Activated T-helper 17 cell treated with anti-CD3 and anti-CD28 coated beads, Interleukin-2, amount 50 U/mL, for 72 hours (primary cell): ENCODE measurements around the gene PADI4. TPM values are rescaled to one million over a fixed set of nuclear protein-coding genes. Genes with fewer than 3 reads are reported as not detected.
A peak's percentile ranks its signal among the peaks of the same experiment; 100 is the strongest.

ENCODE experiments used
- ATAC-seq: fragments of 150-1000 bp; cut with Tn5 transposase; replicated peaks from 2 replicates; pipeline ENCODE4 v1.10.0; 2021; ENCODE audit warnings: mild to moderate bottlenecking, moderate library complexity
- H3K27ac Mint-ChIP-seq: one replicate; pipeline ENCODE4 v1.8.0; 2022; ENCODE audit warnings: mixed read lengths
- H3K27me3 Mint-ChIP-seq: one replicate; pipeline ENCODE4 v1.8.0; 2022; ENCODE audit warnings: mixed read lengths
- H3K36me3 Mint-ChIP-seq: one replicate; pipeline ENCODE4 v1.8.0; 2022; ENCODE audit warnings: low read depth, mild to moderate bottlenecking, mixed read lengths
- H3K4me1 Mint-ChIP-seq: one replicate; pipeline ENCODE4 v1.8.0; 2022; ENCODE audit warnings: mixed read lengths
- H3K4me3 Mint-ChIP-seq: one replicate; pipeline ENCODE4 v1.8.0; 2022; ENCODE audit warnings: mild to moderate bottlenecking, mixed read lengths
- H3K9me3 Mint-ChIP-seq: one replicate; pipeline ENCODE4 v1.8.0; 2022; ENCODE audit warnings: mixed read lengths
- total RNA-seq, 2 donors: library from RNA; stranded (reverse); gene quantifications; one replicate each; pipeline ENCODE4 v1.2.3, GENCODE V29; 2022

The PADI4 gene
- total RNA-seq, 2 donors from 2014 or later, result 0.19 TPM; not detected in 1

DNA sequence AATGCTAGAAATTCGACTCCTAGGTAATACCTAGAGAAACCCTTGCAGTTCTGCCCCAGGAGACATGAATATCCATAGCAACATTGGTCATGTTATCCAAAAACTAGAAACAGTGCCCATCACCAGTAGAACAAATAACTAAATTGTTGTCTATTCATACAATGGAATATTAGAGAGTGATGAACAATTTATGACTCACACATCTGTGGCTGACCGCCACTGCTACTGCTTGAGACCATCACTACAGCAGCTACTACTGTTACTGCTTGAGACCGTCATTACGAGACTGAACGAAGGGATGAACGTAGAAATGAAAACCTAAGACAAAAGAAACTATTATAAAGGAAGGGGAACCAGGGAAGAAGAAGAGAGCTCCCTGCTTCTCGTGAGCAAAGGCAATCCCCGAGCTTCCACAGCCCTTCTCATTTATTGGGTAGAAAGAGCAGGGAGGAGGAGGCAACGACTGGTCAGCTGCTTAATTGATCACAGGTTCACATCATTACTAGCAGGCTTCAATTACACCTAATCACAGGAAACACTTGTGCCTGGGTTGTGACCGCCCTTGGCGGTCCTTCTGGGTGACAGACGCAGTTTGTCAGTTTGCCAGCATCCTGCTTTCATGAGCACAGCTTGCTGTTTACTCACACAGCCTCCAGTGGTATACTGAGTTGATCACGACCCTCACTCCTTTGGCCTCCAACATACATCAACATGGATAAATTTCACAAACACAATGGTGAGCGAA, 14.1 kb upstream of the PADI4 start:
- H3K36me3 Mint-ChIP-seq, result no peaks in the 10 kb centered on the region
- no peak for ATAC-seq
- no peaks in the 10 kb centered on the region for H3K4me1 Mint-ChIP-seq
- no peak overlapping the region for H3K4me3 Mint-ChIP-seq
- H3K9me3 Mint-ChIP-seq, result no peaks in the 10 kb centered on the region
- H3K27me3 Mint-ChIP-seq, result peaks cover 23% of the 10 kb centered on the region
- H3K27ac Mint-ChIP-seq, result no peak overlapping the region

DNA sequence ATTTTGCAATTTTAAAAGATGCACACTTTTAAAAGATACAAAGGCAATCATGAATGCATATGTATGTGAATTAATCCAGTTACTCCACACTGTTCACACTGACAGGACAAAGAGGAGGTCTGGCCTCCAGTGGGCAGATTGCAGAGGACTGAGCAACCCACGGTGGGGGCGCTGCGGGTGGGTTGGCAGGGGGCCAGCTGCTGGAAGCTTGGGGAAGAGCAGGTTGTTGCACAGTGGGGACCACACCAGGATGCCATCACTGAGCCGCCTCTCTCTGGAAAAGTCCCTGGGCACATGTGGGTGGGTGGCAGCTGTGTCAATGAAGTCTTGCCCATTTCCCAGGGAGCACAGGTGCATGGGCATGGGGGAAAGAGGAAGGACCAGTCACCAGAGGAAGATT, 12.7 kb upstream of the PADI4 start:
- Mint-ChIP-seq H3K27ac (no peak overlapping the region), H3K27me3 (peaks cover 23% of the 10 kb centered on the region), H3K9me3 (no peaks in the 10 kb centered on the region), H3K4me3 (no peak overlapping the region), H3K4me1 (no peaks in the 10 kb centered on the region), H3K36me3 (no peaks in the 10 kb centered on the region)
- no peak for ATAC-seq

DNA sequence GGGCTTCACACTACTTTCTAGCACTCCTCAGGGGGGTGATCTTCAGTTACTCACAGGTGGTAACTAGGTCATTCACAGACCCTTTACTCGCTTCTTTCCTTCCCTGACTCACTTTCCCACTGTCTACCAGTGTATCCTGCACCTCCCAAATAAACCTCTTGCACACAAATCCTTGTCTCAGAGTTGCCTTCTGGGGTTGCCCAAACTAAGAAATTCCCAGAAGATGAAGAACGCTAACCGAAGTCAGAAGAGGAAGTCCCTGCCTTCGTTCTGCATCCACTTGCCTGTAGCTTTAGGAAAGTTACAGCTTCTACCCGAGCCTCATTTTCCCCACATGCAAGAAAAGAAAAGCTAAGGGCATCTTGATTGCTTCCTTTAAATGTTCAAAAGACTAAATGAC, 11.9 kb upstream of the PADI4 start:
- no peak for ATAC-seq
- H3K27ac Mint-ChIP-seq, result no peak overlapping the region
- no peak overlapping the region for H3K4me3 Mint-ChIP-seq
- peaks cover 18% of the 10 kb centered on the region for H3K27me3 Mint-ChIP-seq
- no peaks in the 10 kb centered on the region for H3K9me3 Mint-ChIP-seq
- no peaks in the 10 kb centered on the region for H3K4me1 Mint-ChIP-seq
- H3K36me3 Mint-ChIP-seq, result no peaks in the 10 kb centered on the region

DNA sequence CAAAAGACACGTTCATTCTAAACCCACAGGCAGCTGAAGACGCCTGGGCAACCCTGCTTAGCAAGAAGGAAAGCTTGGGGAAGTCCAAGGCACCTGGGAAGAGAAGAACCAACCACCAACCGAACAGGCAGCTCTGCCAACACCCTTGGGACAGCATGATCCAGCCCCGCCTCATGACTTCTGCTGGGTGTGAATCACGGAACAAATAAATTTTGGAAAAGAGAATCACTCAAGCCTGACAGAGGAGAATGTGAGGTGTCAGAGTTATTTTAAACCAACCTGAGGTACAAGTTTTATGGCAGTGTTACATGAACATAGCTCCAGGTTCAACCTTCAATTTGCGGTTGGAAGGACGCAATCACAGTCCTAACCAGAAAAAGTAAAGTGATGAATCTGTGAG, 10.0 kb upstream of the PADI4 start:
- peaks cover 17% of the 10 kb centered on the region for H3K27me3 Mint-ChIP-seq
- ATAC-seq, result no peak
- H3K9me3 Mint-ChIP-seq, result peaks cover 9% of the 10 kb centered on the region
- no peaks in the 10 kb centered on the region for H3K36me3 Mint-ChIP-seq
- no peak overlapping the region for H3K27ac Mint-ChIP-seq
- no peaks in the 10 kb centered on the region for H3K4me1 Mint-ChIP-seq
- no peak overlapping the region for H3K4me3 Mint-ChIP-seq

DNA sequence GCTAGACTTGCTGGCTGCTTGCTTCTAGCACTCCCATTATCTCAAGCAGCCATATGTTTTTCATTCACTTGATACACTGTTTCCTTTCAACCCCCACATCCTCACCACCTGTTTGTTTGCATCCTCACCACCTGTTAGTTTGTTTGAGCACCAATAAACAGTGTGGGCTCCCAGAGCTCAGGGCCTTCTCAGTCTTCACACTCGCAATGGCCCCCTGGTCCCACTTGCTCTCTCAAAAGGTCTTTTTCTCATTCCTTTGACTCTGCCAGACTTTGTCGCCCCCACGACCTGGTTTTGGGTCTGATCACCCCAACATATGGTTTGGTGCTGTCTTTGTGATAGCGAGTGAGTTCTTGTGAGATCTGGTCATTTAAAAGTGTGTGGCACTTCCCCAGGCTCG, 6.2 kb upstream of the PADI4 start:
- no peak for ATAC-seq
- no peak overlapping the region for H3K27ac Mint-ChIP-seq
- H3K36me3 Mint-ChIP-seq, result no peaks in the 10 kb centered on the region
- H3K27me3 Mint-ChIP-seq, result peaks cover 13% of the 10 kb centered on the region
- no peaks in the 10 kb centered on the region for H3K4me1 Mint-ChIP-seq
- H3K4me3 Mint-ChIP-seq, result no peak overlapping the region
- H3K9me3 Mint-ChIP-seq, result peaks cover 10% of the 10 kb centered on the region

DNA sequence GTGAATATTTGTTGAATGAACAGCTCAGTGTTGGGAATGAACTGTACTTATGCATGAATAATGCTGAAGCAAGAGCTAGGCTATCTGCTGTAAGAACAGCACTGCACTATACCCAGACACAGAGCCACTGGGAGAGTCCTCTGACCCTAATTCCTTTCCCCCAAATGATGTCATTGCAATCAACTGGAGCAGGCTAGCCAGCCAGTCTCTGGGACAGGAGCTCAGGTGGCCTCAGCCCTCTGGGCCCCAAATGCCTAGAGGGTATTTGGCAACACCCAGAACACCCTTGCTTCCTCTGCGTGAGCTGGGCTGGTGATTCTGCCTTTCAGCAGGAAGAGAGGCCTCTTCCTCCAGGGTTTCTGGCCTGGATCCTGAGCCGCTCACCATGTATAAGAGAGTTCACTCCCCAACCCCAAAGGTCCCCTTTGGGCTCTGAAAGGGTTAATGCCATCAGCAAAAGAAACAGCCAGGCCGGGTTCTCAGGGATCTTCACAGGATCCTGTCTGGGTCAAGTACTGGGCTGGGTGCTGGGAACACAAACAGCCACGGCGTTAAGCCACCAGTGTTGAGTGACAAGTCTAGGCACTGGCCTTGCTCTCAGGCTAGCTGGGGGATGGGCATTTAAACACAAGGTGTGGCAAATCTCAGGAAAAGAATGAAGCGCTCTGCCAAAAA, 3.7 kb upstream of the PADI4 start:
- Mint-ChIP-seq H3K27ac (no peak overlapping the region), H3K36me3 (no peaks in the 10 kb centered on the region), H3K27me3 (peaks cover 24% of the 10 kb centered on the region), H3K4me1 (no peaks in the 10 kb centered on the region), H3K4me3 (no peak overlapping the region), H3K9me3 (peaks cover 10% of the 10 kb centered on the region)
- no peak for ATAC-seq

DNA sequence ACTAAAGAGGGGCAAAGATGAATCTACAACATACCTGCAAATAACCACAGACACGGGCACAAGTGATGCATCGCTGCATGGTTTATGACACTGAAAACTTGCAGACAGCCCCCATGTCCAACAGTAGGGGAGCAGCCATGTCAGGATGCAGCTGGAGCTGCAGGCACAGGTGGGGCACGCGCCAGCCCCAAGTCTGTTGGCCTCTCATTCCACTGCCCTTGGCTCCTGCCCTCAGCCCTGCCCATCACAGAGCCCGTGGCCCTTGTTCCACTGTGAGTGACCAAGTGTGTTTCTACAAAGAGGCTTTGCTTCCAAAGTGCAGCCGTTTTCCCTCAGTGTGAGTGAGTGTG, 3.2 kb upstream of the PADI4 start:
- H3K4me1 Mint-ChIP-seq, result no peaks in the 10 kb centered on the region
- peaks cover 29% of the 10 kb centered on the region for H3K27me3 Mint-ChIP-seq
- no peak overlapping the region for H3K27ac Mint-ChIP-seq
- ATAC-seq, result no peak
- no peaks in the 10 kb centered on the region for H3K36me3 Mint-ChIP-seq
- no peak overlapping the region for H3K4me3 Mint-ChIP-seq
- peaks cover 10% of the 10 kb centered on the region for H3K9me3 Mint-ChIP-seq

DNA sequence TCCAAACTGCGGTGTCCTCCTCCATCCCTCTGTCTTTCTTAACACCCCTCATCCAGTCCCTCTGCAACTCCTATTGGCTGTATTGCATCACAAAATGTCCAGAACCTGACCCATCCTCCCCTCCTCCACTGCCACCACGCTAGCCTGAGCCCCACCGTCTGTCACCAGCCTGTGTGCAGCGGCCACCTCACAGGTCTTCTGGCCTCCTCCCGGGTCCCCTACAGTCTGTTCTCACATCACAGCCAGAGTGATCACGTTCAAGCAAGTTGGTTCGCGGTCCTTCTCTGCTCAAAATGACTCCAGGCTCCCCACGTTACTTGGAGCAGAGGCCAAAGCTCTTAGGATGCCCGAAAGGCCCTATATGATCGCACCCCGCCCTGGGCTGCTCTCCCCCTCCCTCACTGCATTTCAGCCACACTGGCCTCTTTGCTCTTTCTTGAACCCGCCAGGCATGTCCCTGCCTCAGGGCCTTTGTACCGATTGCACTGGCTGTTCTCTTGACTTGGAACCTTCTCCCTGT, 2.4 kb upstream of the PADI4 start:
- no peak overlapping the region for H3K27ac Mint-ChIP-seq
- H3K27me3 Mint-ChIP-seq, result peaks cover 36% of the 10 kb centered on the region
- H3K4me3 Mint-ChIP-seq, result no peak overlapping the region
- no peaks in the 10 kb centered on the region for H3K4me1 Mint-ChIP-seq
- no peaks in the 10 kb centered on the region for H3K36me3 Mint-ChIP-seq
- ATAC-seq, result no peak
- H3K9me3 Mint-ChIP-seq, result peaks cover 10% of the 10 kb centered on the region

DNA sequence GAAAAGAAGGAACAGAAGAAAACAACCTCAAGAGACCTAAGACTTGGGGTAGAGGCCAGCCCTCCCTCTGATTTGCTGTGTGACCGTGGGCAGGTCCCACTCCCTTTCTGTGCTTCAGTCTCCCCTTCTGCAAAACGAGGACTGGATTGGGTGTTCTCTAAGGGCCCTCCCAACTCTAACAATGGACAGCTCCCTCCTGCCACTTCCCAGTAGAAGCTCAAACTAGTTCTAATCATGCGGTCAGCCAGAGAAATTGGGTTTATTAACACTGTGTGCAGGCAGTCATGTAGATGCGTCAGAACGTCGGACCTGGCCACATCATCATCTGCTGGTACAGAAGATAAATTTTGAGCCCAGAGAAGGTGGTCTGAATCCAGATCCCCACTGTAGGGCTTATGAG, 1.6 kb upstream of the PADI4 start:
- H3K4me1 Mint-ChIP-seq, result no peaks in the 10 kb centered on the region
- peaks cover 36% of the 10 kb centered on the region for H3K27me3 Mint-ChIP-seq
- H3K9me3 Mint-ChIP-seq, result peaks cover 10% of the 10 kb centered on the region
- no peak overlapping the region for H3K27ac Mint-ChIP-seq
- no peak for ATAC-seq
- no peaks in the 10 kb centered on the region for H3K36me3 Mint-ChIP-seq
- no peak overlapping the region for H3K4me3 Mint-ChIP-seq

DNA sequence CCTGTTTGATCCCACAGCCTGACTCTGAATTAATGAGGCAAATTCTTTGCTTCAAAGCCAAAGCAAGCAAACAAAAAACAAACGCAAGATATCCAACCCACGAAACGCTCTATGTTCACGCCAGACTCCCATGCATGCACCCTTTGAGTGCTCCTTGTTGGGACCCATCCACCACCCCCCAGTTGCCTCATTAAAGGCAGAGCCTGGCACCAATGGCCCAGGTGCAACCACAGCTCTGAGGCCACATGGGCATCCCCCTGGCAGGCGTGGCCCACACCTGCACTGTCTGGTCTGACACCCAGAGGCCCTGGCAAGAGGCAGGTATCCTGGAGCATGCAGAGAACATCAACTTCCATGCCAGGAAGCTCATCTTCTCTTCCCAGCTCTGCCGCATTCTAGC, 1.1 kb upstream of the PADI4 start:
- peaks cover 36% of the 10 kb centered on the region for H3K27me3 Mint-ChIP-seq
- H3K27ac Mint-ChIP-seq, result no peak overlapping the region
- H3K9me3 Mint-ChIP-seq, result peaks cover 8% of the 10 kb centered on the region

DNA sequence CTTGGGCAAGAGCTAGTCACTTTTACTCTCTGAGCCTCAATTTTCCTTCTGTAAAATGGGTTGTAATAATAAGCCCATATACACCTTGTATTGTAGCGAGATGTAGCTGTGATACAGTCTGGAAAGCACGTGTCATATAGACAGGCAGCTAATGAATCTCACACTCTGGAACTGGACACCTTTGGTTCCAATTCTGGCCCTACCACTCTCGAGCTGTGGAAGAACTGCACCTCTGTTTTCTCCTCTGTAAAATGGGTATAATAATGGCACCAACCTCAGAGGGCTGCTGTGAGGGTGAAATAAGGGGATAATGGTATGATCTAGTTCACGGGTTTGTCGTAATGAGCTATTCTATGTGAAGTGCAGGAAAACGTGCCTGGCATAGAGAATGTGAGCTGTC, 668 bp upstream of the PADI4 start:
- Mint-ChIP-seq H3K9me3 (peaks cover 4% of the 10 kb centered on the region), H3K36me3 (no peaks in the 10 kb centered on the region), H3K4me1 (no peaks in the 10 kb centered on the region), H3K4me3 (no peak overlapping the region), H3K27ac (no peak overlapping the region), H3K27me3 (peaks cover 36% of the 10 kb centered on the region)
- no peak for ATAC-seq

More for the DNA sequence above, 1.1 kb upstream of the PADI4 start:
- ATAC-seq, result no peak
- Mint-ChIP-seq H3K4me3 (no peak overlapping the region), H3K36me3 (no peaks in the 10 kb centered on the region), H3K4me1 (no peaks in the 10 kb centered on the region)

DNA sequence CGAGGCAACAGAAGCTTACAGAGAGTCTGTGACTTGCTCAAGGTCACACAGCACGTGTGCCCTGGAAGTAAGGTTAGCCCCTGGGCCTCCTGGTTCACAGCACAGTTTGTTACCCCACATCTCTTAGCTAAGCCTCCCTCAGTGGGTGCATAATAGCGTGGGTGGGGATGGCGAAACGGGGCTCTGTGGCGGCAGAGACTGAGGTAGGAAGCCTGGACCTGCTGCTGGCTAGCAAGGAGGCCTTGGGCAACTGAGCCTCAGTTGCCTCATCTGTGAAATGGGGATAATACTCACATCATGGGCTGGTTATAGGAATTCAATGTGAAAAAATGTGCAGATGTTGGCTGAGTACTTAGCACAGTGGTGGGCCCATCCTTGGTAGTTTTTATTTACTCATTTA, 596 bp downstream of the PADI4 start:
- H3K4me1 Mint-ChIP-seq, result no peaks in the 10 kb centered on the region
- no peak overlapping the region for H3K4me3 Mint-ChIP-seq
- no peaks in the 10 kb centered on the region for H3K9me3 Mint-ChIP-seq
- ATAC-seq, result no peak
- no peaks in the 10 kb centered on the region for H3K36me3 Mint-ChIP-seq
- peaks cover 40% of the 10 kb centered on the region for H3K27me3 Mint-ChIP-seq
- H3K27ac Mint-ChIP-seq, result no peak overlapping the region

DNA sequence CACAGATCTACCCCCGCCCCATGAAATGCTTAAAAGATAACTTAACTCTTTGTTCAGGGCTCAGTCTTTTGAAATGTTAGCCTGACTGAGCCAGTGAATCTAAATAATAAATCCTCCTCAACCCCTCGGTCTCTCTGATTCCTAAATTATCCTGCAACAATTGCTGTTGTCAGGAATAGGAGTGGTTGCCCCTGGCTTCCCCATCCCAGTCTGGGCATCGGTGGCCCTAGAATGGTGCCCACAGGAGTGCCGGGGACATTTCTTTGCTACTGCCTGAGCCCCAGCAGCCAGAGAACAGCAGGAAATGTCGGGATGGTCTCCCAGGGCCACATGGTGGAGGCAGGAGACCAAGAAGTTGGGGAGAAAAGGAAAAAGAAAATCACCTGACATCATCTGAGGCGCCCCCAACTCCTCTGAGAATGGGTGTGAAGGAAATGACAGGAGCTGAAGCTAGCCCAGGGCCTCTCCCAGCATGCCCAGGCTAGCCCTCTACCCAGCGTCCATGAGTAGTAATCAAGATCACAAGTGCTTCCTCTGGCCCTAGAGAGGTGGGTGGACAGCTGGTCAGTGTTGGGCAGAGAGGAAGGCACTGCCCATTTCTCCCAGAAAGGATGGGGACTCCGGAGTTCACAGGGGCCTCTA, 1.6 kb downstream of the PADI4 start:
- no peak overlapping the region for H3K27ac Mint-ChIP-seq
- H3K36me3 Mint-ChIP-seq, result no peaks in the 10 kb centered on the region
- peaks cover 41% of the 10 kb centered on the region for H3K27me3 Mint-ChIP-seq
- H3K4me1 Mint-ChIP-seq, result no peaks in the 10 kb centered on the region
- ATAC-seq, result no peak
- no peak overlapping the region for H3K4me3 Mint-ChIP-seq
- no peaks in the 10 kb centered on the region for H3K9me3 Mint-ChIP-seq

DNA sequence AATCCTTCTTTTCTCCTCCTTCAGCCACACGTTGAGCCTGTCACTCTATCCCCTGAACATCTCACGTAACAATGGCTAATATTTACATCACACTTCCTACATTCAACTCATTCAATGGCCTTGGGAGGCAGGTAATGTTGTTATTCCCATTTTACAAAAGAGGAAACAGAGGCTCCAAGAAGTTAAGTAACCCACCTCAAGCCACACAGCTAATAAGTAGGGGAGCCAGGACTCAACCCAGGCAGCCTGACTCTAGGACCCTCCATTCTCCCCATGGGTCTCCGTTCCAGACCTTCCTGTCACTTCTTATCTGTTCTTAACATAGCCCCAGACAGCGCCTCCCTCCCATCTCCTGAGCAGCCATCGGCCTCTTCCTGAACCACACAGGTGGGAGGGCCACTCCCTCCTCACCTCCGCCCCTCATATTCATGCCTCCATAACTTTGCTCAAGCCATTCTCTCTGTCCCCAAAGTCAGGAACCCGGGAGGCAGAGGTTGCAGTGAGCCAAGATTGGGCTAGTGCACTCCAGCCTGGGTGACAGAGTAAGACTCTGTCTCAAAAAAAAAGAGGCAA, 2.2 kb downstream of the PADI4 start:
- Mint-ChIP-seq H3K4me3 (no peak overlapping the region), H3K27ac (peak overlapping the region; percentile 52), H3K4me1 (no peaks in the 10 kb centered on the region), H3K9me3 (no peaks in the 10 kb centered on the region), H3K36me3 (no peaks in the 10 kb centered on the region), H3K27me3 (peaks cover 41% of the 10 kb centered on the region)
- ATAC-seq, result no peak
